Left forelimb (tissue), 1 donor: ENCODE data around the gene BIRC5.
"Not testable (repeated sequence)": the region's sequence is repeated elsewhere in the genome, so short reads cannot be mapped to it uniquely, and the experiment has no call there.

Experiments used
- DNase-seq: peaks from one replicate; pipeline ENCODE4 v3.0.0-alpha.2; 2018; ENCODE audit warnings: low spot score

BIRC5 gene

DNA sequence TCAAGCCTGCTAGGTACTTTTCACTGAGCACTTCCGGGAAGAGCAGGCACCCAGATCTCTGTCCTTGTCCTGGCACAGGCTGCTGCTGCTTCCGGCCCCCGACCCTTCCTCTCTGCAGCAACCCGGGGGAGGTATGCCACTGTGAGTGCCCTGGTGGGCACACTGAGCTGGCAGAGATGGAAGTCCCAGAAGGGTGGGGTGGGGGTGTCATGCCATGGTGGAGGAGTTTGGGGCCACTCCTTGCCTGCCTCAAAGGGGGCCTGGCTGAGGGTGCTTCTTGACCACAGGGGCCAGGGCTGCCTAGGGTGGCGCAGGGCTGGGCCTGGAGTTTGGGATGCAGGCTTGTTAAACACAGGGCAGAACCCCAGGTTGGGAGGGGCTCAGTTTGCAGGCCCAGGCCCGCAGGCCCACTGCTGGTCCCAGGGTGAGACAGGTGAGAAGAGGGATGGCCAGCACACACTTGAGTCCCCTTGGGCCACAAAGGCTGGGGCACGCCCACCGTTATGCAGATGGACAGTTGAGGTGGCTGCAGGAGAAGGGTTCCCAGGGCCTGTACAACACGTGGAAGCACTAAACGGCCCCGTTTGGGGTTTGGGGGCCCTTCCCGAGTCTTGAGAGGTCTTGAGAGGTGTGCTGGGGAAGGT lies 26.1 kb downstream of the BIRC5 start:
- DNase-seq, result no peak

- no peak for DNase-seq
These were observed 26.8 kb downstream of the BIRC5 start for GRCh38 chr17:78240839-78241238.

DNA sequence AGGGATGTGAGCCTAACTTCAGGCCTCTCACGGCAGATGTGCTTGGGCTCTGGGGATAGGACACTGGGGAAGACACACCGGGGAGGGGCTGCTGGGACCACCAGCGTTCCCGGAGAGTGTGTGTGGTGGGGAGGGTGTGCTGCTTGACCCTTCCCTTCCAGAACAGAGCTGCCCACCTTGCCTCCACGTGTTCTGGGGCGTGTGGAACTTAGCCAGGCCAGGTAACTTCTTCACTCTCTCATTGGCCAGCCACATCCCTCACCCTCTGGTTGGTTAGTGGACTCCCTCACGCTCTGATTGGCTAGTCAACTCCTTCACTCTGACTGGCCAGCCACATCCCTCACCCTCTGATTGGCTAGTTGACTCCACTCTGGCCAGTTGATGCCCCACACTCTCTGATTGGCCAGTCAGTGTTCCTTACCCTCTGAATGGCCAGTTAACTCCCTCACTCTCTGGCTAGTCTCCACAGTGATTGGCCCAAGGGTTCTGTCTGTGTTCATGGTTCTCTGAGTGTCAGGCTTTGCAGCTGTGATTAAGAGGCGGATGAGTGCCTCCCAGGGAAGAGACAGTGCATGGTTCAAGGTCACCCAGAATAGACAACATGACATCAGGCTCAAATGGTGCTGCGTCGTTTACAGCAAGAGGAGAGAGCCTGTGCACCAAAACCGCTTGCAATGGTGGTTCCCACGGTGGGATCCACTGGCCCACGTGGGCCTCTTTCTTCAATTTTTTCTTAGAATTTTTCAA lies 27.4 kb downstream of the BIRC5 start:
- DNase-seq, result no peak

DNA sequence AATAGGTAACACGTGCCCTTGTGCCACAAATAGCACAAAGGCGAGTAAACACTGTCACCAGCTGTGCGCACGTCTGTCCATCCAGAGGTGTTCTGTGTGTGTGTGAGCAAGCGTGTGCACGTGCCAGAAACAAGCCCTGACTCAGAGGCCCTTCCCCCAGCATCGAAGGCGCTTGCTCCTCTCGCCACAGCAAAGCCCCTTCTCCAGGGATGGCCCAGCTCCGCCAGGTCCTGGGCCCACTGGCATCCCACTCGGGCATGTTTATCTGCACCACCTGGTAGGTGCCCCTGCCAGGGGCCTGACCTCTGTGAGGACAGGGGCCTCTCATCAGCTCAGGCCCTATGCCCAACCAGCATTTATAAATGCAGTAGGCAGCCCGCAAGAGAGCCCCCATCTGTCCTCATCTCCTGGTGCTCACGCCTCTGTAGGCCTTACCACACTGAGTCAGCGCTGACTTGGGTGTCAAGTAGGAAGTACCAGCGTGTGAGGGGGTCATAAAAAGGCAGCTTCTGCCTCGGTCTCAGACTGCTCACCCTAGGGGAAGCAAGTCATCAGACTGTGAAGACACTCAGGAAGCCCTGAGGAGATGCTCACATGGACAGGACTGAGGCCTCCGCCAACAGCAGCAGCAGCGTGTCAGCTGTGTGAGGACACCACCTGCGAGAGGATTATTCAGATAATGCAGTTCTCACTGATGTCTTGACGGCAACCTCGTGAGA lies 28.1 kb downstream of the BIRC5 start:
- no peak for DNase-seq

- DNase-seq, result no peak
These were observed 33.3 kb downstream of the BIRC5 start for GRCh38 chr17:78247304-78247703.

DNA sequence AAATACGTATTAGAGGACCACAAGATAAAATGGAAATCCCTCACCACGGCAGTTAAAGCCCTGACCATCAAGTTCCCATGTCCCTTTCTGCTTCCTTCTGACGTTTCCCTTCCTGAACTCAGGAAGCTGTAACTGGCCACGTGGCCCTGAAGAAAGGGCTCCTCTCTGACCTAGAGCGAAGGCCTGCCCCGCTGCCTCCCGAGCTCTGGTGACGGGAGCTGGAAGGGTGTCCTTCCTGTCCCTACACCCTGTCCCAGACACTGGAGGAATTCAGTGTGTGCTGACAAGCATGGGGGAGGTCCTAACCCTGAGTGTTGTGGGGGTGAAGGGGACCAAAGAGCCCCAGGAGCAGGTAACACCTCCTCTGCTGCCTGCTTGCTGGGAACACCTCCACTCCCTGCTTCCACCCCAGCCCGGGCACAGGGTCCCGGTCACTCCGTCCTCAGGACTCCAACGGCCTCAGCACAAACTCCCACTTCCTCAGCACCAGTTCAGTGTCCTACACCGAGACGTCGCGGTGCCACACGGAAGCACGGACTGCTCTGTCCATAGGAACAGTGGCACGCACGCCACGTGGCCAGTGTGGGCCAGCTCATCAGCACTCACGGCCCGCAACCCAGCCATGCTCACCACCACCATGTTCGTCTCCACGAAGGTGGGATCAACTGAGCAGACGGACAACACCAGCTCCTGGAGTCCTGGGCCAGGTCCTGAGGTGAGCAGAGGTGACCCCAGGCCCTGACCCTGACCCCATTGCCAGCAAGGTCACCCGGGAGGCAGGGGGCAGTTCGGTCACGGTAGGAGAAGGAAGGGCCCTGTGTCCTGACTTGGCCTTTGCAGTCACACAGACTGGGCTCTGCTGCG lies 34.2 kb downstream of the BIRC5 start:
- no peak for DNase-seq

GRCh38 chr17:78249074-78249817 lies 35.2 kb downstream of the BIRC5 start:
- DNase-seq, result no peak

DNA sequence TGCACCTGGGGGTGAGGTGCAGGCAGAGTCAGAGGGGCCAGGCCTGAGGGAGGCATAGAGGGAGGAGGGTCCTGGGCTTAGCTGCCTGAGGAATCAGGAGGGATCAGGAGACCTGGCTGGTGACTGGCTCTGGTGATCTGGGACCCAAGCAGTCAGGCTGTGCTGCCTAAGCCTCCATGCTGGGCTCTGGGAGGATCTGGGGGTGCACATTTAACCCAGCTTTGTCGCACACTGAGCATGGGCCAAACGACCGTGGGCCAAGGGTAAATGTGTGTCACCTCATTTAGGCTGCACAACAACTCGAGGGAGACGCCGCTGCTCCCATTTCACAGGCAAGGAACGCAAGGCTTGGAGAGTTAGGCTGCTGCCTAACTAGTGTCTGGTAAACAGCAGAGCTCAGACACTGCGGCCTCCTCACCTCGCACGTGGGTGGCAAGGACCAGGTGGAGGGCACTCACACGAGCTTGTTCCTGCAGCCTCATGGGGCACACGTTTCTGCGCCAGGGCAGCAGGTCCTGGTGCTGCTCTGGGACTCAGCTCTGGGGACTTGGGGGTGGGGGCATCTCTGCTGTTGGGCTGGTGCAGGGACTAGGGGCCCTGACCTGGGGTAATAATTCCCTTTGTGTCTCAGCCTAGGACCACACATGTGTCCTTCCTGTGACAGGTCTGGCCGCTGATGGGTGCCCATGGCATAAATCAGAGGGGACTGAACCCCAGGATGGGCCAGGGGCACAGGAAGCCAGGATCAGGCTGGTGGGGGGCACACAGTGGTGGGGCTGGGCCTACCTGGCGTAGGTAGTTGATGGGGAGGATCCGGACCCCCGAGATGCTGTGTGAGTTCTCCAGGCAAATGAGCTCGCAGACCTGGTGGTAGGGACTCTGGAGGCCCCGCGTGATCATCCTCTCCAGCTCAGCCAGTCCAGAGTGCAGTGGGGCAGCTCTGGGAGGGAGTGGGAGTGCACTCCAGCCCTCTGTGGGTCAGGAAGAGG lies 36.1 kb downstream of the BIRC5 start:
- DNase-seq, result no peak

GRCh38 chr17:78250891-78251772 lies 37.1 kb downstream of the BIRC5 start:
- peak; percentile 87 for DNase-seq

DNA sequence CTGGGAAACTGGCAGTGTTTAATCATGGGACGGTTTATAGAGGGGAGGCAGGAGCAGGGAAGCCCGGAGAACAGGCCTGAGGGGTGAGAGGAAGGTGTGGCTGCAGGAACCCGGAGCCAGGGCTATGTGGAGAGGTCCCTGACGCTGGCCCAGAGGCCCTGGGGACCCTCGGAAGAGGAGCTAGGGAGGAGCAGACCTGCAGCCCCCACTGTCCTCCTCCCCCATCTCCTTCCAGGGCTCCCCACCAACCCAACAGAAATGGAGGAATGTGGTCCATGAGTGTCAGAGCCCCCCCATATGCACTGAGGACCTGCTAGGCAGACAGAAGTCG lies 37.7 kb downstream of the BIRC5 start:
- no peak for DNase-seq

GRCh38 chr17:78252111-78252634 lies 38.1 kb downstream of the BIRC5 start:
- DNase-seq, result no peak

DNA sequence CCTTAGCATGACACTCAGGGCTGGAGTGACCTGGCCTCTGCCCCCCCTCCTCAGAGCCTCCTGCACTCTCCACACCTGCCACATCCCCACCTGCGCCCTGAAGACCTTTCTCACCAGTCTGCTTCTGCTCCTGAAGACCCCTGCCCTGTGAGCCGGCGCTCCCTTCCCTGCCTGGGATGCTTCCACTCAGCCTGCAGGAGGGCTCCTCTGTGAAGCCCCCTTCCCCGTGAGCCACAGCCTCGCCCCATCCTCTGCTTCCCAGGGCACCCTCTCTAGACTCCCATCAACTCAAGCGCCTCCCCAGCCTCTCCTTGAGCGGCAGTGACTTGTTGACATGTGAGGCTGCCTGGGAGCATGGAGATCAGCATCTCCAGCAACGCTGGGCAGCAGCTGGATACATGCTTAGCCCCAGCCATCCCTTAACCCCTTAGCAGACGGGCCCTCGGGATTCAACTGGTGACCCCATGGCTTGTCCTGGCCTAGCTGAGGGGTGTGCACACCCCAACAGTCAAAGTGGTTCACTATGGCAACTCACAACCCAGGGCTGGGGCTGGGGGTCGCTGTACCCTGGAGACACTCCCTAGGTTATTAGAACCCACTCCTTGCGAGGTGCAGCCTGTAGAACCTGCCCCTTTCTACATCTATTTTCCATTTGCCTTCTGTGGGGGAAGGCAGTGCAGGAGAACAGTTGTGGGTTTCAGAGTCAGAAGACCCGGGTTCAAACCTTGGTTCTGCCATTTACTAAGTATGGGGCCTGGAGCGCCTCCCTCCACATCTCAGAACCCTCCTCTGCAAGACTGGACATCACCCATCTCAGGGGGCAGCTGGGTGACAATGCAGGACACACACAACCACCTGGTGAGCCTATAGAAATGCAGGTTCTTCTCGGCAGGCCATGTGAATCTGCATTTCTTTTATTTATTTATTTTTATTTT lies 38.9 kb downstream of the BIRC5 start:
- DNase-seq, result no peak

GRCh38 chr17:78253636-78253945 lies 39.5 kb downstream of the BIRC5 start:
- not testable (repeated sequence) for DNase-seq

GRCh38 chr17:78253946-78254672 lies 40.1 kb downstream of the BIRC5 start:
- DNase-seq, result peak; percentile 92

GRCh38 chr17:78255029-78255656 lies 41.1 kb downstream of the BIRC5 start:
- DNase-seq, result no peak

GRCh38 chr17:78255953-78256706 lies 42.1 kb downstream of the BIRC5 start:
- DNase-seq, result no peak
